Measurements from ENCODE around the gene CFI. TPM values are rescaled to one million over a fixed set of nuclear protein-coding genes. Genes with fewer than 3 reads are reported as not detected.

Gene CFI
- total RNA-seq (2014; rRNA removed; shearing (Covaris generic)): 9.8 and 11.4 TPM in 2 replicates

DNA sequence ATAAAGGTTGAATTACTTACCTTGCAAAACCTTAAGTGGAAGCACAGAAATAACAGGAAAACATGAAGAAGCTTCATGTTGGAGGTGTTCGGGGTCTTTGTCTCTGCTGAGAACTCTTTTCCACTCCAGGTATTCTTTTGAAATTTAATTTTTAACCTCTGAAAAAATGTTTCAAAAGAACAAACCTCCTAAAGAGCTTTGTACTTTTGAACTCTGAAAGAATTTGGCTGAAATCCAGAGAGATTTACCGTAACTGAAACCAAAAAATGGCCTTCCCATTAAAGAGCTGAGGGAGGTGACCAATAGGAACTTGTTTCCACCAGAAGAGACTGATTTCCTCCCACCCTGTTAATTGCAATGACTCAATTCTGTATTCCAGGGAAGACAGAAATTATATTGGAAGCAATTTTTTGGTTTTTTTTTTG is at the start of gene CFI:
Gene CFI (minus strand): TSS at position 105 of the 425 bp plus-strand sequence. CDS start 28 bp downstream, at position 77.

DNA sequence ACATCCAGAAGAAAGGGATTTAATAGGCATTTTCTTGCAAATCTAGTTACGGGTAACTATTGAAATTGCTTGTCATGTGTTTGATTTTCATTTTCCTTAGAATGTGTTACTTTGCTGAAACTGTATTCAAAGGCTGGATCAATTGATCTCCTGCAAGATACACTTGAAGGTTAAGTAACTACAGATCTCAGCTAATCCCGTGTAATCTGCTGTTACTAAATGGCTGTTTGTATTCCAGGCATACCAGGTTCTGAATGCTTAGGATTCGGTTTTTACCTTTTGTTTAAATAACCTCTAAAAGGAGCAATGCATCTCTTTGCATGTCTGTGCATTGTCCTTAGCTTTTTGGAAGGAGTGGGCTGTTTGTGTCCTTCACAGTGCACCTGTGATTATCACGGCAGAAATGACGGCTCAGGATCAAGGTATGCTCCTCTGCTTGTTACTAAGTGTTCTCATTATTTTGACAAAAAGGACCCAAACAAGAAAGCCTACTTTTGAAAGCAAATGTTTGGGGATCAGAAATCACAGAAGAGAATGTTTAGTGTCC is 46.2 kb upstream of the CFI start, which contains the start of gene LRIT3:
Gene LRIT3 (plus strand): TSS at position 212 of the 547 bp plus-strand sequence. CDS start 95 bp downstream, at position 307.

GRCh38 chr4:109827672-109828071 is 25.9 kb upstream of the CFI start, which contains the start of gene RRH:
RRH (plus strand) TSS chr4:109827972; CDS start chr4:109828028, 56 bp downstream.

GRCh38 chr4:109815151-109816081 is 13.6 kb upstream of the CFI start, which contains the start of gene GAR1:
GAR1 (plus strand) TSS chr4:109815762; CDS start chr4:109816165, 403 bp downstream.

DNA sequence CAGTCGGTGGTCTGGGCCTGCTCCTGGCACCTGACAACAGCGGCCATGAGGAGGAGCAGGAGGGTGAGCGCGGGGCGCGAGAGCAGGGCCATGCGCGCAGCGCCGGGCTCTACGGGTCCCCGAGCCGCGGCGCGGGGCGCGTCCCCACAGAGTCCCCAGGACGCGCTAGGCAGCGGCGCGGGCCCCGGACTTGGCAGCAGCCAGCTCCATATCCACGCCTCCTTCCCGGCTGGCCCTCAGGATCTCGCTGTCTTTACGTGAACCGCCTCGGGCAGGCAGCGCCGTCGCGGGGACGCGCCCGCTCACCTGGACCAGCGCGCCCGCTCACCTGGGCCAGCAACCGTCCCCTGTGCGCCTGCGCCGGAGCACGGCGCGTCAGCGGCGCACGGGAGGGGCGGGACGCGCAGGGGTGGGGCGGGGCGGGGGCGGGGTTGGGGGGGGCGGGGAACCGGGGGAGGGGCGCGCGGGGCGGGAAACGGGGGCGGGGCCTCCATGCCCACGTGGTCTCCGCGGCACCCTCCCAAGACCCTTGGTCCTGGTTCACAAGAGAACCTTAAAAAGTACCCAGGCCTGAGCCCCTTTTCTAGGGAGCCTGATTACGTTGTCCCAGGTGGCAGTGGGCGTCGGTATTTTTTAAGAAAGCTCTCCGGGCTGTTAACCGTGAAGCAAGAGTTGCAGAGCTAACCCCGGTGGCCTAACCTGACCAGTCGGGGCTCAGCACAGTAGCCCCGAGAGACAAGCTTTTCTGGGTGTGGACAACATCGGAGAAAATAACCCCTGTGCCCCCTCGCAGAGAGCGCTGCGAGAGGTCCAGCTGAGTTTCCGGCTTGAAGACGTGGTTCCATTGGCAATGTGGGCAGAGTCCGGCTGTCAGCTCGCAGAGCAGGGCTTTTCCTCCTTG is 71.8 kb downstream of the CFI start, which contains the start of gene PLA2G12A:
Gene PLA2G12A (minus strand): TSS at position 353 of the 901 bp plus-strand sequence. CDS start 261 bp downstream, at position 92.

DNA sequence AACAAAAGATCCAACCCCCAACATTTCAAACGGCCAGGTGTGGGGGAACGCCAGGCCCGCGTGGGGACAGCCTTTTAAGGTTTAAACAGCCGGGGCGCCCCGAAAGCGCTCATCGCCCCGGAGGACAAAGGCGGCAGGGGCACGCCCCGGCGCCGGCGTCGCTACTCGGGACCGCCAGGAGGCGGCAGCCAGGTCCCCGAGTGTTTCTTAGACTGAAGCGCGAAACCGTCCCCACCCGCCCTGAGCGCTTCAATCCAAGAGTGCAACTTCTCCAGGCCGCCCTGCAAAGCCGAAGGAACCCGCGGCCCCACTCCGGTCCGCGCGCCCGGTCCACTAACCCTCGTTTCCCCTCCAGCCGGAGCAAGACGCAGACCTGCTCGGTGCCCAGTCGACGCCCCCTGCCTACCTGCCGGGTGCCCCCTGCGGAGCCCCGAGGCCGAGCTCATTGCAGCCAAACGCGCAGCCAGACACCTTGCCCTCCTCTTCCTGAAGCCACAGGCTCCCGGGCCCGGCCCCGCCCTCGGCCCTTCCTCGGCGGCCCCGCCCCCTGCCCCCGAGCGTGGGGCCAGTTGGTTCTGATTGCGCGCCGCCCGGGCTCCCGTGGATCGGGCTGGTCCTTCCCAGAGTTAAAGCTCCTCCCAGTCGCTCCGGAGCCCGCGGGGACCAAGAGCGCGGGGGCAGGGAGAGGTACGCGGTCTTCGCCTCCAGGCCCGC is 98.7 kb downstream of the CFI start, which contains the start of gene CASP6:
Gene CASP6 (minus strand): TSS at position 496 of the 714 bp plus-strand sequence. CDS start 50 bp downstream, at position 446.

Other genes with a start within 250 kb of the CFI start
- 19.9 and 30.7 TPM in 2 replicates for gene MCUB, start 241.8 kb downstream of the CFI start, total RNA-seq (2014; rRNA removed; shearing (Covaris generic))
- gene CASP6, start 98.6 kb downstream of the CFI start, total RNA-seq (2014; rRNA removed; shearing (Covaris generic)): 6.3 and 13.9 TPM in 2 replicates
- gene PLA2G12A, start 71.9 kb downstream of the CFI start, total RNA-seq (2014; rRNA removed; shearing (Covaris generic)): 7.2 and 9.9 TPM in 2 replicates
- gene GAR1, start 13.8 kb upstream of the CFI start, total RNA-seq (2014; rRNA removed; shearing (Covaris generic)): 26.4 and 30.1 TPM in 2 replicates
- gene RRH, start 26.0 kb upstream of the CFI start, total RNA-seq (2014; rRNA removed; shearing (Covaris generic)): not detected in 2 replicates
- 0.13 TPM in 1 of 2 replicates, not detected in the other for gene LRIT3, start 46.1 kb upstream of the CFI start, total RNA-seq (2014; rRNA removed; shearing (Covaris generic))
- 0.24 and 0.57 TPM in 2 replicates for gene EGF, start 110.9 kb upstream of the CFI start, total RNA-seq (2014; rRNA removed; shearing (Covaris generic))